GM19043 (cell line): Measurements from ENCODE around the gene C12orf54.
"Not testable (repeated sequence)": the region's sequence is repeated elsewhere in the genome, so short reads cannot be mapped to it uniquely, and the experiment has no call there.

Experiments
- ATAC-seq: cut with Tn5 transposase; IDR thresholded peaks from one replicate; pipeline ENCODE4 v1.9.1; 2021; ENCODE audit warnings: low read depth; ENCODE audit not compliant: unreplicated experiment

Gene C12orf54

GRCh38 chr12:48506836-48507235 lies 24.5 kb downstream of the C12orf54 start:
- not testable (repeated sequence) for ATAC-seq

- no peak for ATAC-seq
These were observed 26.7 kb downstream of the C12orf54 start for GRCh38 chr12:48508987-48509386.

GRCh38 chr12:48510111-48510510 lies 27.8 kb downstream of the C12orf54 start:
- no peak for ATAC-seq

- ATAC-seq: no peak
These were observed 30.6 kb downstream of the C12orf54 start for GRCh38 chr12:48512855-48513254.

- no peak for ATAC-seq
These were observed 32.4 kb downstream of the C12orf54 start for GRCh38 chr12:48514728-48515127.

- ATAC-seq: not testable (repeated sequence)
These were observed 38.1 kb downstream of the C12orf54 start for GRCh38 chr12:48520381-48520780.

GRCh38 chr12:48525332-48525731 lies 43.0 kb downstream of the C12orf54 start, which contains the start of gene OR8S1:
Gene OR8S1 (plus strand): TSS chr12:48525632. CDS start chr12:48525632, 0 bp downstream.
- ATAC-seq: no peak

- ATAC-seq: no peak
These were observed 45.8 kb downstream of the C12orf54 start for GRCh38 chr12:48527891-48528670.

- ATAC-seq: no peak
These were observed 50.3 kb downstream of the C12orf54 start for GRCh38 chr12:48532601-48533000.

- no peak for ATAC-seq
These were observed 54.3 kb downstream of the C12orf54 start for GRCh38 chr12:48536602-48537001.

GRCh38 chr12:48542300-48542928 lies 60.1 kb downstream of the C12orf54 start:
- ATAC-seq: no peak

- ATAC-seq: no peak
These were observed 63.7 kb downstream of the C12orf54 start for GRCh38 chr12:48545833-48546469.
